GM18502 (cell line): Measurements from ENCODE around the gene SLC12A3.

ENCODE experiments used
- ATAC-seq: cut with Tn5 transposase; IDR thresholded peaks from one replicate; pipeline ENCODE4 v1.9.1; 2021; ENCODE audit warnings: mild to moderate bottlenecking; ENCODE audit not compliant: unreplicated experiment, poor library complexity

SLC12A3 gene, protein sequence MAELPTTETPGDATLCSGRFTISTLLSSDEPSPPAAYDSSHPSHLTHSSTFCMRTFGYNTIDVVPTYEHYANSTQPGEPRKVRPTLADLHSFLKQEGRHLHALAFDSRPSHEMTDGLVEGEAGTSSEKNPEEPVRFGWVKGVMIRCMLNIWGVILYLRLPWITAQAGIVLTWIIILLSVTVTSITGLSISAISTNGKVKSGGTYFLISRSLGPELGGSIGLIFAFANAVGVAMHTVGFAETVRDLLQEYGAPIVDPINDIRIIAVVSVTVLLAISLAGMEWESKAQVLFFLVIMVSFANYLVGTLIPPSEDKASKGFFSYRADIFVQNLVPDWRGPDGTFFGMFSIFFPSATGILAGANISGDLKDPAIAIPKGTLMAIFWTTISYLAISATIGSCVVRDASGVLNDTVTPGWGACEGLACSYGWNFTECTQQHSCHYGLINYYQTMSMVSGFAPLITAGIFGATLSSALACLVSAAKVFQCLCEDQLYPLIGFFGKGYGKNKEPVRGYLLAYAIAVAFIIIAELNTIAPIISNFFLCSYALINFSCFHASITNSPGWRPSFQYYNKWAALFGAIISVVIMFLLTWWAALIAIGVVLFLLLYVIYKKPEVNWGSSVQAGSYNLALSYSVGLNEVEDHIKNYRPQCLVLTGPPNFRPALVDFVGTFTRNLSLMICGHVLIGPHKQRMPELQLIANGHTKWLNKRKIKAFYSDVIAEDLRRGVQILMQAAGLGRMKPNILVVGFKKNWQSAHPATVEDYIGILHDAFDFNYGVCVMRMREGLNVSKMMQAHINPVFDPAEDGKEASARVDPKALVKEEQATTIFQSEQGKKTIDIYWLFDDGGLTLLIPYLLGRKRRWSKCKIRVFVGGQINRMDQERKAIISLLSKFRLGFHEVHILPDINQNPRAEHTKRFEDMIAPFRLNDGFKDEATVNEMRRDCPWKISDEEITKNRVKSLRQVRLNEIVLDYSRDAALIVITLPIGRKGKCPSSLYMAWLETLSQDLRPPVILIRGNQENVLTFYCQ

GRCh38 chr16:56864960-56865359 is at the start of gene SLC12A3:
SLC12A3 (plus strand) TSS chr16:56865207; CDS start chr16:56865236, 29 bp downstream.
- ATAC-seq: no peak

- ATAC-seq: no peak
Observed at GRCh38 chr16:56815721-56816120, 49.3 kb upstream of the SLC12A3 start.

- ATAC-seq: no peak
Observed at GRCh38 chr16:56817056-56817455, 48.0 kb upstream of the SLC12A3 start.

DNA sequence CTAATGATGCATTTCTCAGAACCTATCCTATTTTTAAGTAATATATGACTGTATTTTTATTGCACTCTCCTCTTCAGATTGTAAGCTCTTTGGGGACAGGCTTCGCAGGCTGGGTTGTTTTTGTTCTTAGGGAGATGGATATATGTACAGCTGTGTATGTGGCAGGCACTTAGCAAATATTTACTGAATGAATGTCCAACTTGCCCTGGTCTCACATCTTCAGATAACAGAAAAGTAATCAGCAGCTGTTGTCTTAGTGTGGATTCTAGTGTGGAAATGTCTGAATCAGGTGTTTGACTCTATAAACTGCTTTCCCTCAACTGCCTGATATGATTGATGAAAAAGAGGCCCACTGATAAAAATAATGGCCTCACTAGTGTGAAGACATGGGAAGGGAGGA is 47.1 kb upstream of the SLC12A3 start:
- no peak for ATAC-seq

GRCh38 chr16:56823081-56823733 is 41.8 kb upstream of the SLC12A3 start:
- no peak for ATAC-seq

DNA sequence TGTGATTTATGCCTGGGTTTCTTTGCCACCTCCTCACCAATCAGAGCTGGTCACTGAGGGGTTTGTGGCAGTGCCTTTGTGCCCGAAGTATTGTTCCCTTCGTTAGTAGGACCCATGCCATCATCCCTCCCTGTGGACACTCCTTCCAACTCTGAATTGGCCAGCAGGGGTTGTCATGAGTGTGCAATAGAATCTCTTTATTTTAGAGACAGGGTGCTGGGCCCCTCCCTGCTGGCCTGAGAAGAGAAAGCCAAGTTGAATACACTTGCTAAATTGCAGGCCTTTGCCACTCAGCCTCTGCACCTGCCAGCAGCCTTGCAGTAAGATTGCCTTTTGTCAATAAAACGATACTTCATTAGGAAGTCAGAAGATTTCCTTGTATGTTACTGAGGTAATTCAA is 40.7 kb upstream of the SLC12A3 start:
- no peak for ATAC-seq

GRCh38 chr16:56824804-56825203 is 40.2 kb upstream of the SLC12A3 start:
- ATAC-seq: no peak

- ATAC-seq: no peak
Observed at GRCh38 chr16:56825826-56826225, 39.2 kb upstream of the SLC12A3 start.

DNA sequence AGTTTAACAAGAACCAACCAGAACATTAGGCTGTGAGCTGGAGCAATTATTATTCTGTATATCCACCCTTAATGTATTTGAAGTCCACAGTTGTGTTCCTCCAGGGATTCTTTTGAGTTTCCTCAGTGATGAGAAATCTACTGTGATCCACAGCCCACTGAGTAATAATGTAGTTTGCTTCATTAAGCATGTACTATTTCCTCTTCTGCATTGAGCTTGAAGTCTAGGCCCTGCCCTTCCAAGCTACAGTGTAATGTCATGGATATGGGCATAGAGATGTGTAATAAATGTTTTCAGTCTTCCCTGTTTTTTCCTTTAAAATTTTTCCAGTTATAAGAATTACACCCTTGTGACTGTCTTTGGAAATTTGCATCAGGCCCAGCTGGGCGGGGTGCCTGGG is 36.4 kb upstream of the SLC12A3 start:
- no peak for ATAC-seq

DNA sequence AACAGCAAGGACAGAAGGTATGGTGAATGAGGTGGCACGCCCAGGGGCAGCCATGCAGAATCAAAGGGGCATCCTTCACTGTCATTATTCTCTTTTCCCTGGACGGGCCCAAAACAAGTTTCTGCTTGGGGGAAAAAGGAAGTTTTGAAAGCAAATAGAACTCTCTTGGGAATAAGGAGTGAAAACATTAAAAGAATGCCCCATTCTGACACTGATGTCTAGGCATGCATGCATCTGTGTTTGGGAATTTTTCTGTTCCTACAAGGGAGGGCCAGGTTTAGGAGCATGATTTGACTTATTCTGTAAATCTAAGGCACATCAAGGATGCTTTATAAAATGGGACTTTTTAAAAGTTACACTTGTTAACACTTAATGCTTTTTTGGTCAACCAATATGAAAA is 34.3 kb upstream of the SLC12A3 start:
- no peak for ATAC-seq

GRCh38 chr16:56832768-56833167 is 32.2 kb upstream of the SLC12A3 start:
- no peak for ATAC-seq

DNA sequence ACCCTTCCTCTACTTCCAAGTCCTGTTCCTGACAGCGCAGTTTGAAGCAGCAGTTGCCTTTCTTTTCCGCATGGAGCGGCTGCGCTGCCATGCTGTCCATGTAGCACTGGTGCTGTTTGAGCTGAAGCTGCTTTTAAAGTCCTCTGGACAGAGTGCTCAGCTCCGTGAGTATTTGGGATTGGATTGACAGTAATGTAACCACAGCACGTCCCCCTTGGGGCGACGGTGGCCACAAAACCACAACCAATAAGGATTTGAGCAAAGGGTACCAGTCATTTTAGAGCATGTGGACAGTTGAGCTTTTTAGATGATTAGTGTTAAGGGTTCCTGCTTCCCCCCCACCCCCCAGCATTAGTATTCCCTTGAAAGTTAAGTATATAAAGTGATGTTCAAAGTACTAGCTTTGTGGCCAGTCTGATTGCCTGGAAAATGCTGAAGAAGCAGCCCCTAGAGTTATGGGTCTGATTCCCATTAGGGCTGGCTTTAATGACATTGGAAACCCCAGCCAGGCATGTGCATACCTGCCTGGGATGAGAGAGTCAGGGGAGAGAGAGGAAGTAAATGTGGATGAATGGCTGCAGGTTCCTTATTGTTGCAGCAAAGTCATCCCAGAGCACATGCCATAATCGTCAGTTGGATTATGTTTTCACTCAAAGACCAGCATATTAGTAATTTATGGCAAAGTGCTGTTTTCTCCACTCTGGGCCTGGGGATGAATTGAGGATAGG is 31.6 kb upstream of the SLC12A3 start:
- no peak for ATAC-seq

- no peak for ATAC-seq
Observed at GRCh38 chr16:56835320-56835719, 29.7 kb upstream of the SLC12A3 start.

DNA sequence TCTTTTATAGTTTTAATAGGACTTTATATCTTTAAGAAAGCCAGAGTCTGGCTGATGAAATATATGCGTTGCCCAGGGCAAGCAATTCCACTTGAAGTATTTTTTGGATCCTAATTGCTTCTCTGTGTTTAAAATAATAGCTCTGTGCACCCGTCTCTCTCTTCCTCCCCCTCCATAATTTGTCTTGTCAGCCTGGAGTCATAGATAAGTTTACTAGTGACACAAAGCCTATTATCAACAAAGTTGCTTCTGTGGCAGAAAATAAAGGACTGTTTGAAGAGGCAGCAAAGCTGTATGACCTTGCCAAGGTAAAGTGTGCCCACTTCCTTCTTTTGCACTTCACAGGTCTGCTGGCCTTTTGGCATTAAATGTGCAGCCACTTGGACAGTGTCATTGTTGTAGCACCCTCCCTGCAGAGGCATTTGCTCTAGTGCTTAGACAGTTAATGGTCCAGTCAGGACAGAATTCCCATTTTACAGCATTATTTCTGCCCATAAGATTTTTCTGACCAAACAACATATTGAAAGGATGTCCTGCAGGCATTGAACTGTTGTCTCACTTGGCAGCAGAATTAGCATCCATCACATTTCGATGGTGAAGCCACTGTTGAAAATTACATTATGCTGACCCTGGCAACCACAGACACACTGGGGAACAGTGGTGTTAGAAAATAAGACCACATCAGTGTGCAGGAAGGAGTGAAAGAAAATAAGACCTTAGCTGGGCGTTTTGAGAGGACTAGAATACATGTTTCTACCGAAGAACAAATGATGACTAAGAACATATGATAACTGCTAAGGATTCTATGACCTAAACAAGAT is 28.4 kb upstream of the SLC12A3 start:
- no peak for ATAC-seq

- no peak for ATAC-seq
Observed at GRCh38 chr16:56838622-56839337, 26.2 kb upstream of the SLC12A3 start.

GRCh38 chr16:56841233-56841632 is 23.8 kb upstream of the SLC12A3 start:
- ATAC-seq: no peak

- ATAC-seq: no peak
Observed at GRCh38 chr16:56841659-56842058, 23.3 kb upstream of the SLC12A3 start.

GRCh38 chr16:56842133-56842532 is 22.9 kb upstream of the SLC12A3 start:
- no peak for ATAC-seq

GRCh38 chr16:56844056-56844455 is 21.0 kb upstream of the SLC12A3 start:
- ATAC-seq: no peak
